K562 (cell line): ENCODE data around the gene CD164L2. TPM values are rescaled to one million over a fixed set of nuclear protein-coding genes. Genes with fewer than 3 reads are reported as not detected.

Source experiments
- ASH1L ChIP-seq: fragments of 450-650 bp; IDR thresholded peaks from 2 replicates; pipeline ENCODE4 v1.6.1; 2018; ENCODE audit warnings: borderline replicate concordance, mild to moderate bottlenecking, low read depth; ENCODE audit not compliant: partially characterized antibody
- GABPA ChIP-seq: fragments of 200-800 bp; sonication (Bioruptor generic); conservative IDR thresholded peaks from 2 replicates; pipeline ENCODE4 v1.6.1; 2016; ENCODE audit warnings: low read depth, missing genetic modification characterization, missing compliant biosample characterization
- HEY1 ChIP-seq: fragments of 250-450 bp; sonication (Bioruptor Pico); IDR thresholded peaks from 2 replicates; pipeline ENCODE4 v1.5.0; 2020; ENCODE audit warnings: mild to moderate bottlenecking, moderate library complexity, borderline replicate concordance
- PHB ChIP-seq: fragments of 250-450 bp; sonication (Bioruptor Pico); IDR thresholded peaks from 2 replicates; pipeline ENCODE4 v1.5.0; 2021
- RBM22 ChIP-seq: fragments of 200-400 bp; formaldehyde crosslinking; IDR thresholded peaks from 2 replicates; pipeline ENCODE4 v1.6.1; 2018; ENCODE audit warnings: low read length, low read depth; ENCODE audit not compliant: poor library complexity, severe bottlenecking
- SLC30A9 ChIP-seq: fragments of 250-450 bp; sonication (Bioruptor Pico); IDR thresholded peaks from 2 replicates; pipeline ENCODE4 v1.8.0; 2022; ENCODE audit warnings: mild to moderate bottlenecking, moderate library complexity
- ZNF318 ChIP-seq, 2 experiments: fragments of 450-650 bp; IDR thresholded peaks; 2 replicates each; pipeline ENCODE4 v1.6.1; 2016; ENCODE audit warnings: mild to moderate bottlenecking in 2 of 2, borderline replicate concordance in 1 of 2, low read depth in 1 of 2, moderate library complexity in 1 of 2
- ZNF384 ChIP-seq: IDR thresholded peaks from 2 replicates; pipeline ENCODE4 v1.6.1; 2012; ENCODE audit warnings: low read depth, low read length, improper control_type of control experiment
- ZNF512 ChIP-seq: IDR thresholded peaks from 2 replicates; pipeline ENCODE4 v1.6.1; 2016; ENCODE audit warnings: missing genetic modification characterization, missing compliant biosample characterization
- ZNF586 ChIP-seq: fragments of 450-650 bp; formaldehyde crosslinking; conservative IDR thresholded peaks from 2 replicates; pipeline ENCODE4 v1.4.0; 2020; ENCODE audit warnings: mild to moderate bottlenecking, moderate library complexity
- polyA plus RNA-seq, 8 experiments: library from polyadenylated mRNA; depleted of rRNA in 4 of 8; stranded (reverse) in 5 of 8; unstranded in 3 of 8; fragments of >200 nt; fragmentation: Nextera tagmentation in 2 of 8; fragmentation: Illumina TruSeq in 1 of 8; extraction: Ambion mirVana in 2 of 8; extraction: Trizol in 1 of 8; gene quantifications; 2 replicates each; pipeline versions ENCODE4 v1.2.1 to v1.2.3, GENCODE V29; 2011 to 2014; ENCODE audit warnings: inconsistent platforms in 1 of 8, missing spikeins in 1 of 8
- total RNA-seq, 7 experiments: library from RNA; depleted of rRNA in 6 of 7; stranded (reverse); fragments of >200 nt in 6 of 7; fragmentation: Illumina TruSeq in 2 of 7; extraction: Trizol in 2 of 7; gene quantifications; 2 replicates each; pipeline versions ENCODE4 v1.2.1 to v1.2.3, GENCODE V29; 2011 to 2021; ENCODE audit warnings: low replicate concordance in 1 of 7
- TF ChIP-seq, protein P1 (sequence below): fragments of 250-450 bp; sonication (Bioruptor Pico); IDR thresholded peaks from 2 replicates; pipeline ENCODE4 v1.8.0; 2021; ENCODE audit warnings: borderline replicate concordance, mild to moderate bottlenecking, moderate library complexity; ENCODE audit not compliant: poor library complexity, severe bottlenecking
- TF ChIP-seq, protein P2 (sequence below): fragments of 250-450 bp; sonication (Bioruptor Pico); IDR thresholded peaks from 2 replicates; pipeline ENCODE4 v1.5.0; 2021; ENCODE audit warnings: mild to moderate bottlenecking, borderline replicate concordance

CD164L2 gene
- total and polyA plus RNA-seq, 9 of the 15 experiments (the other 6 are each of a cell fraction or from before 2014, with no cell fraction given), result 0.08 to 0.92 (median 0.38) TPM; not detected in 1

GRCh38 chr1:27366411-27367159, 16.5 kb downstream of the CD164L2 start, which contains the start of gene MAP3K6 (continued):
- TF ChIP-seq HEY1 (CRISPR knock-in tag) (no peak), ZNF318 (IDR thresholded peaks at IDR 0.05; ENCODE audit: borderline replicate concordance in 1 of 2, low read depth in 1 of 2) (no peak), ZNF586 (CRISPR knock-in tag) (no peak), ZNF384 (no peak), GABPA (tag) (0 out of 2 replicates have a peak, but pooled peaks have one; percentile 18), RBM22 (no peak), PHB (no peak), ASH1L (no peak), ZNF512 (no peak), SLC30A9 (CRISPR knock-in tag) (no peak)
- TF ChIP-seq, protein P1, sequence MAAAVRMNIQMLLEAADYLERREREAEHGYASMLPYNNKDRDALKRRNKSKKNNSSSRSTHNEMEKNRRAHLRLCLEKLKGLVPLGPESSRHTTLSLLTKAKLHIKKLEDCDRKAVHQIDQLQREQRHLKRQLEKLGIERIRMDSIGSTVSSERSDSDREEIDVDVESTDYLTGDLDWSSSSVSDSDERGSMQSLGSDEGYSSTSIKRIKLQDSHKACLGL, result no peak
- TF ChIP-seq, protein P2, sequence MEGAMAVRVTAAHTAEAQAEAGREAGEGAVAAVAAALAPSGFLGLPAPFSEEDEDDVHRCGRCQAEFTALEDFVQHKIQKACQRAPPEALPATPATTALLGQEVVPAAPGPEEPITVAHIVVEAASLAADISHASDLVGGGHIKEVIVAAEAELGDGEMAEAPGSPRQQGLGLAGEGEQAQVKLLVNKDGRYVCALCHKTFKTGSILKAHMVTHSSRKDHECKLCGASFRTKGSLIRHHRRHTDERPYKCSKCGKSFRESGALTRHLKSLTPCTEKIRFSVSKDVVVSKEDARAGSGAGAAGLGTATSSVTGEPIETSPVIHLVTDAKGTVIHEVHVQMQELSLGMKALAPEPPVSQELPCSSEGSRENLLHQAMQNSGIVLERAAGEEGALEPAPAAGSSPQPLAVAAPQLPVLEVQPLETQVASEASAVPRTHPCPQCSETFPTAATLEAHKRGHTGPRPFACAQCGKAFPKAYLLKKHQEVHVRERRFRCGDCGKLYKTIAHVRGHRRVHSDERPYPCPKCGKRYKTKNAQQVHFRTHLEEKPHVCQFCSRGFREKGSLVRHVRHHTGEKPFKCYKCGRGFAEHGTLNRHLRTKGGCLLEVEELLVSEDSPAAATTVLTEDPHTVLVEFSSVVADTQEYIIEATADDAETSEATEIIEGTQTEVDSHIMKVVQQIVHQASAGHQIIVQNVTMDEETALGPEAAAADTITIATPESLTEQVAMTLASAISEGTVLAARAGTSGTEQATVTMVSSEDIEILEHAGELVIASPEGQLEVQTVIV, result no peak
